ENCODE results near the gene RERG. TPM values are rescaled to one million over a fixed set of nuclear protein-coding genes. Genes with fewer than 3 reads are reported as not detected.

RERG gene
- total RNA-seq, 1 donor from 2014 or later: 0.14 TPM

DNA sequence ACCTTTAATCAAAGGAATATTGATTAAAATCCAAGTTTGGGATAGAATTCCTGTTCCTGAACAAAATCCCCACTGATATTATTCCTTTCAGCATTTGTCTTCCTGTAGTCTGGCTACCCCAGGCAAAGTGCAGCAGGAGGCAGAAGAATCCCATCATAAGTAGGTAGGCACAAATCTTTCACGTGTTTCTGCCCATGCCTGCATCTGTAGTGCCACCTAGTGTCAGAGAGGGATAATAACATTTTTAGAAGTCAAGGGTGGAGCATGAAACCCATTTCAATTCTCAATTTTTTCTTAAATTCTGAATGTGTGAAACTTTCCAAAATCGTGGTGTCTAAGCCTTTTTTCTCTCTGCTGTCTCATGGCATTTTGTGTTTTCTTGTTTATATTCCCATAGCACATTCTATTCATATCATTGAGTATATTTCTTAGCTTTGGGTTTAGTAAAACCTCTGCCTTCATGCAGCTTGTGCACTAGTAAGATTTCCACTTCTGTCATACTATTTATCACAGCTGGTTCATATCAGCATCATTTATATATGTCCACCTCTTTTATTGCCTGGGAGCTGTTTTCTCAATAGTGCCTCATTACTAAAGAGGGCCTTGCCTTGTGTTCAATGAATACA lies 47.8 kb upstream of the RERG start:
- peak; percentile 43 for DNase-seq (ENCODE audit: low read depth)
- no peak overlapping the region for H3K27ac Mint-ChIP-seq (ENCODE audit: unreplicated experiment)
- TF ChIP-seq EZH2 (IDR thresholded peaks at IDR 0.05; ENCODE audit: insufficient read depth, low read length): no peak
- TF ChIP-seq, protein P1, sequence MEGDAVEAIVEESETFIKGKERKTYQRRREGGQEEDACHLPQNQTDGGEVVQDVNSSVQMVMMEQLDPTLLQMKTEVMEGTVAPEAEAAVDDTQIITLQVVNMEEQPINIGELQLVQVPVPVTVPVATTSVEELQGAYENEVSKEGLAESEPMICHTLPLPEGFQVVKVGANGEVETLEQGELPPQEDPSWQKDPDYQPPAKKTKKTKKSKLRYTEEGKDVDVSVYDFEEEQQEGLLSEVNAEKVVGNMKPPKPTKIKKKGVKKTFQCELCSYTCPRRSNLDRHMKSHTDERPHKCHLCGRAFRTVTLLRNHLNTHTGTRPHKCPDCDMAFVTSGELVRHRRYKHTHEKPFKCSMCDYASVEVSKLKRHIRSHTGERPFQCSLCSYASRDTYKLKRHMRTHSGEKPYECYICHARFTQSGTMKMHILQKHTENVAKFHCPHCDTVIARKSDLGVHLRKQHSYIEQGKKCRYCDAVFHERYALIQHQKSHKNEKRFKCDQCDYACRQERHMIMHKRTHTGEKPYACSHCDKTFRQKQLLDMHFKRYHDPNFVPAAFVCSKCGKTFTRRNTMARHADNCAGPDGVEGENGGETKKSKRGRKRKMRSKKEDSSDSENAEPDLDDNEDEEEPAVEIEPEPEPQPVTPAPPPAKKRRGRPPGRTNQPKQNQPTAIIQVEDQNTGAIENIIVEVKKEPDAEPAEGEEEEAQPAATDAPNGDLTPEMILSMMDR (IDR thresholded peaks at IDR 0.05; ENCODE audit: insufficient read depth, low read depth, low read length): peak; percentile 96

GRCh38 chr12:15268309-15268708 lies 47.1 kb upstream of the RERG start:
- H3K4me2 ChIP-seq (ENCODE audit: low read length): no peak overlapping the region
- no peak for FAIRE-seq
- H3K36me3 ChIP-seq (ENCODE audit: insufficient read depth, low read length): no peaks in the 10 kb centered on the region
- Mint-ChIP-seq H3K27ac (ENCODE audit: unreplicated experiment) (no peak overlapping the region), H3K36me3 (ENCODE audit: low read depth, unreplicated experiment) (no peaks in the 10 kb centered on the region), H3K27me3 (ENCODE audit: low read depth, unreplicated experiment) (peaks cover 2% of the 10 kb centered on the region), H3K4me1 (ENCODE audit: low read depth, unreplicated experiment) (no peaks in the 10 kb centered on the region), H3K4me3 (ENCODE audit: unreplicated experiment) (no peak overlapping the region), H3K9me3 (ENCODE audit: unreplicated experiment) (peaks cover 2% of the 10 kb centered on the region)
- H2AFZ ChIP-seq (ENCODE audit: low read depth, low read length): no peak overlapping the region
- H3K79me2 ChIP-seq (ENCODE audit: insufficient read depth, low read length): no peaks in the 10 kb centered on the region
- no peak for DNase-seq (ENCODE audit: low read depth)
- no peak overlapping the region for H3K9ac ChIP-seq (ENCODE audit: low read length)
- TF ChIP-seq, protein P1 (IDR thresholded peaks at IDR 0.05; ENCODE audit: insufficient read depth, low read depth, low read length): no peak
- TF ChIP-seq EZH2 (IDR thresholded peaks at IDR 0.05; ENCODE audit: insufficient read depth, low read length): no peak
- no peaks in the 10 kb centered on the region for H3K9me3 ChIP-seq (ENCODE audit: insufficient read depth, low read depth, low read length)
- no peaks in the 10 kb centered on the region for H4K20me1 ChIP-seq (ENCODE audit: insufficient read depth, low read length)
- H3K4me1 ChIP-seq (ENCODE audit: insufficient read depth, low read length): no peaks in the 10 kb centered on the region
- no peak overlapping the region for H3K27ac ChIP-seq (ENCODE audit: low read depth, low read length)
- H3K27me3 ChIP-seq (ENCODE audit: insufficient read depth, low read length): no peaks in the 10 kb centered on the region
- H3K4me3 ChIP-seq (ENCODE audit: insufficient read depth, low read depth, low read length): no peak overlapping the region

More for the DNA sequence above, 47.8 kb upstream of the RERG start:
- peaks cover 2% of the 10 kb centered on the region for H3K27me3 Mint-ChIP-seq (ENCODE audit: low read depth, unreplicated experiment)
- FAIRE-seq: peak; percentile 5
- Histone ChIP-seq H2AFZ (ENCODE audit: low read depth, low read length) (no peak overlapping the region), H3K27me3 (ENCODE audit: insufficient read depth, low read length) (no peaks in the 10 kb centered on the region), H3K9ac (ENCODE audit: low read length) (no peak overlapping the region), H3K4me1 (ENCODE audit: insufficient read depth, low read length) (no peaks in the 10 kb centered on the region), H3K27ac (ENCODE audit: low read depth, low read length) (no peak overlapping the region), H3K4me2 (ENCODE audit: low read length) (no peak overlapping the region), H3K36me3 (ENCODE audit: insufficient read depth, low read length) (no peaks in the 10 kb centered on the region), H3K9me3 (ENCODE audit: insufficient read depth, low read depth, low read length) (no peaks in the 10 kb centered on the region), H4K20me1 (ENCODE audit: insufficient read depth, low read length) (no peaks in the 10 kb centered on the region), H3K4me3 (ENCODE audit: insufficient read depth, low read depth, low read length) (no peak overlapping the region), H3K79me2 (ENCODE audit: insufficient read depth, low read length) (no peaks in the 10 kb centered on the region)
- peaks cover 2% of the 10 kb centered on the region for H3K9me3 Mint-ChIP-seq (ENCODE audit: unreplicated experiment)
- H3K4me3 Mint-ChIP-seq (ENCODE audit: unreplicated experiment): no peak overlapping the region
- no peaks in the 10 kb centered on the region for H3K4me1 Mint-ChIP-seq (ENCODE audit: low read depth, unreplicated experiment)
- H3K36me3 Mint-ChIP-seq (ENCODE audit: low read depth, unreplicated experiment): no peaks in the 10 kb centered on the region

DNA sequence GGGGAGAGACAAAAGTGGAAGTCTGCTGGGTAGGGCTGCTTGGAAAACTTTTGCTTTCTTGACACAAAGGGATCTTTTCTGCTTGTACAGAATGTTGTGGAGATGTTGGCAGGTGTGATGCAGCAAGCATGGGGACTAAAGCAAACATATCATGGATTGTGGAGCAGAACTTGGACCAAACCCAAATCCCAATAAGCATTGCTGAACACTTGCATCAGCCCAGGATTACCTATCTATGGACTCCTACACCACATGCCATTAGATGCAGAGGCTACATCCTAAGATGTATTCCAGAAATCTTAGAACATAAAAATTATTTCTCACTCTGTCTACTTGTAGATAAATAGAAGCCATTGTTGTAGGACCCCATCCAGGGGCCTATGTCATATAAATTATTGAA lies 44.7 kb upstream of the RERG start:
- DNase-seq (ENCODE audit: low read depth): no peak
- Histone ChIP-seq H3K4me1 (ENCODE audit: insufficient read depth, low read length) (no peaks in the 10 kb centered on the region), H2AFZ (ENCODE audit: low read depth, low read length) (no peak overlapping the region), H3K4me2 (ENCODE audit: low read length) (no peak overlapping the region), H3K36me3 (ENCODE audit: insufficient read depth, low read length) (no peaks in the 10 kb centered on the region), H3K9me3 (ENCODE audit: insufficient read depth, low read depth, low read length) (no peaks in the 10 kb centered on the region), H3K79me2 (ENCODE audit: insufficient read depth, low read length) (no peaks in the 10 kb centered on the region), H4K20me1 (ENCODE audit: insufficient read depth, low read length) (no peaks in the 10 kb centered on the region), H3K9ac (ENCODE audit: low read length) (no peak overlapping the region), H3K4me3 (ENCODE audit: insufficient read depth, low read depth, low read length) (no peak overlapping the region), H3K27me3 (ENCODE audit: insufficient read depth, low read length) (no peaks in the 10 kb centered on the region), H3K27ac (ENCODE audit: low read depth, low read length) (no peak overlapping the region)
- no peaks in the 10 kb centered on the region for H3K36me3 Mint-ChIP-seq (ENCODE audit: low read depth, unreplicated experiment)
- no peak overlapping the region for H3K27ac Mint-ChIP-seq (ENCODE audit: unreplicated experiment)
- H3K27me3 Mint-ChIP-seq (ENCODE audit: low read depth, unreplicated experiment): peaks cover 2% of the 10 kb centered on the region
- no peak for FAIRE-seq
- H3K4me3 Mint-ChIP-seq (ENCODE audit: unreplicated experiment): no peak overlapping the region
- H3K4me1 Mint-ChIP-seq (ENCODE audit: low read depth, unreplicated experiment): no peaks in the 10 kb centered on the region
- no peak for TF ChIP-seq EZH2 (IDR thresholded peaks at IDR 0.05; ENCODE audit: insufficient read depth, low read length)
- TF ChIP-seq, protein P1 (IDR thresholded peaks at IDR 0.05; ENCODE audit: insufficient read depth, low read depth, low read length): no peak
- H3K9me3 Mint-ChIP-seq (ENCODE audit: unreplicated experiment): no peaks in the 10 kb centered on the region

Data from astrocyte (in vitro differentiated cells and primary cell).